T-helper 17 cell (primary cell): ENCODE data around the gene KCNK17. TPM values are rescaled to one million over a fixed set of nuclear protein-coding genes. Genes with fewer than 3 reads are reported as not detected.

ENCODE experiments used
- ATAC-seq: fragments of 150-1000 bp; cut with Tn5 transposase; 2 replicates; pipeline ENCODE4 v1.10.0; 2021; ENCODE audit warnings: mild to moderate bottlenecking, moderate library complexity
- DNase-seq, 3 donors: peaks; one replicate each; pipeline versions ENCODE4 v3.0.0 to v3.0.0-alpha.2; 2020 to 2021
- H3K9me3 ChIP-seq: one replicate; pipeline ENCODE4 v1.7.0; 2013; ENCODE audit warnings: low read length, mild to moderate bottlenecking; ENCODE audit not compliant: control insufficient read depth, poor library complexity, severe bottlenecking
- H3K27ac Mint-ChIP-seq: one replicate; pipeline ENCODE4 v1.8.0; 2022; ENCODE audit warnings: mild to moderate bottlenecking, moderate library complexity, mixed read lengths
- H3K27me3 Mint-ChIP-seq: one replicate; pipeline ENCODE4 v1.8.0; 2022; ENCODE audit warnings: mixed read lengths
- H3K36me3 Mint-ChIP-seq: one replicate; pipeline ENCODE4 v1.8.0; 2022; ENCODE audit warnings: low read depth, mixed read lengths
- H3K4me1 Mint-ChIP-seq: one replicate; pipeline ENCODE4 v1.8.0; 2022; ENCODE audit warnings: mild to moderate bottlenecking, mixed read lengths
- H3K4me3 Mint-ChIP-seq: one replicate; pipeline ENCODE4 v1.8.0; 2022; ENCODE audit warnings: mild to moderate bottlenecking, moderate library complexity, mixed read lengths
- total RNA-seq, 4 donors: library from RNA in 2 of 4; stranded (reverse) in 2 of 4; gene quantifications; one replicate each; pipeline ENCODE4 v1.2.3 and lab custom pipeline; 2022 to 2026

Gene KCNK17
- total RNA-seq, 2 donors from 2014 or later: 0.26 TPM; not detected in 1

- Mint-ChIP-seq H3K4me1 (peaks cover 2% of the 10 kb centered on the region), H3K27ac (no peak overlapping the region), H3K36me3 (no peaks in the 10 kb centered on the region), H3K27me3 (peaks cover 30% of the 10 kb centered on the region), H3K4me3 (no peak overlapping the region)
- no peak for DNase-seq
- no peak for ATAC-seq
- H3K9me3 ChIP-seq: no peaks in the 10 kb centered on the region
Measured at GRCh38 chr6:39266375-39266774, 47.8 kb downstream of the KCNK17 start.

GRCh38 chr6:39263303-39264037 lies 50.7 kb downstream of the KCNK17 start:
- Mint-ChIP-seq H3K4me3 (no peak overlapping the region), H3K27me3 (peaks cover 49% of the 10 kb centered on the region), H3K27ac (no peak overlapping the region), H3K36me3 (no peaks in the 10 kb centered on the region), H3K4me1 (no peaks in the 10 kb centered on the region)
- DNase-seq (no peak), ATAC-seq (no peak)
- H3K9me3 ChIP-seq: no peaks in the 10 kb centered on the region

GRCh38 chr6:39261751-39262150 lies 52.5 kb downstream of the KCNK17 start:
- H3K4me1 Mint-ChIP-seq: no peaks in the 10 kb centered on the region
- H3K36me3 Mint-ChIP-seq: no peaks in the 10 kb centered on the region
- no peak overlapping the region for H3K4me3 Mint-ChIP-seq
- DNase-seq (no peak), ATAC-seq (no peak)
- H3K27ac Mint-ChIP-seq: no peak overlapping the region
- no peaks in the 10 kb centered on the region for H3K9me3 ChIP-seq
- H3K27me3 Mint-ChIP-seq: peaks cover 37% of the 10 kb centered on the region

GRCh38 chr6:39260953-39261352 lies 53.3 kb downstream of the KCNK17 start:
- ATAC-seq (no peak), DNase-seq (no peak)
- H3K27me3 Mint-ChIP-seq: peaks cover 37% of the 10 kb centered on the region
- no peak overlapping the region for H3K27ac Mint-ChIP-seq
- no peak overlapping the region for H3K4me3 Mint-ChIP-seq
- H3K4me1 Mint-ChIP-seq: no peaks in the 10 kb centered on the region
- no peaks in the 10 kb centered on the region for H3K36me3 Mint-ChIP-seq
- no peaks in the 10 kb centered on the region for H3K9me3 ChIP-seq

- H3K9me3 ChIP-seq: no peaks in the 10 kb centered on the region
- ATAC-seq: no peak
- peaks cover 37% of the 10 kb centered on the region for H3K27me3 Mint-ChIP-seq
- no peaks in the 10 kb centered on the region for H3K4me1 Mint-ChIP-seq
- no peaks in the 10 kb centered on the region for H3K36me3 Mint-ChIP-seq
- H3K4me3 Mint-ChIP-seq: no peak overlapping the region
- H3K27ac Mint-ChIP-seq: no peak overlapping the region
- DNase-seq: no peak
Measured at GRCh38 chr6:39260456-39260855, 53.8 kb downstream of the KCNK17 start.

- Mint-ChIP-seq H3K27ac (no peak overlapping the region), H3K4me1 (no peaks in the 10 kb centered on the region), H3K36me3 (no peaks in the 10 kb centered on the region), H3K27me3 (peaks cover 24% of the 10 kb centered on the region), H3K4me3 (no peak overlapping the region)
- no peak for ATAC-seq
- no peaks in the 10 kb centered on the region for H3K9me3 ChIP-seq
- DNase-seq: no peak
Measured at GRCh38 chr6:39256294-39256940, 57.8 kb downstream of the KCNK17 start.

- no peaks in the 10 kb centered on the region for H3K9me3 ChIP-seq
- no peak for ATAC-seq
- no peak overlapping the region for H3K4me3 Mint-ChIP-seq
- no peak overlapping the region for H3K27ac Mint-ChIP-seq
- H3K27me3 Mint-ChIP-seq: peaks cover 16% of the 10 kb centered on the region
- H3K4me1 Mint-ChIP-seq: no peaks in the 10 kb centered on the region
- no peak for DNase-seq
- no peaks in the 10 kb centered on the region for H3K36me3 Mint-ChIP-seq
Measured at GRCh38 chr6:39254999-39255535, 59.2 kb downstream of the KCNK17 start.

- no peak for DNase-seq
- H3K9me3 ChIP-seq: no peaks in the 10 kb centered on the region
- H3K4me1 Mint-ChIP-seq: peaks cover 5% of the 10 kb centered on the region
- ATAC-seq: no peak
- no peaks in the 10 kb centered on the region for H3K36me3 Mint-ChIP-seq
- H3K27me3 Mint-ChIP-seq: peaks cover 5% of the 10 kb centered on the region
- H3K27ac Mint-ChIP-seq: no peak overlapping the region
- H3K4me3 Mint-ChIP-seq: no peak overlapping the region
Measured at GRCh38 chr6:39251406-39251805, 62.8 kb downstream of the KCNK17 start.

GRCh38 chr6:39250507-39250906 lies 63.7 kb downstream of the KCNK17 start:
- Mint-ChIP-seq H3K4me1 (peaks cover 5% of the 10 kb centered on the region), H3K27me3 (peaks cover 5% of the 10 kb centered on the region), H3K4me3 (no peak overlapping the region), H3K36me3 (no peaks in the 10 kb centered on the region), H3K27ac (no peak overlapping the region)
- no peak for ATAC-seq
- no peak for DNase-seq
- H3K9me3 ChIP-seq: no peaks in the 10 kb centered on the region

- H3K36me3 Mint-ChIP-seq: no peaks in the 10 kb centered on the region
- H3K27ac Mint-ChIP-seq: no peak overlapping the region
- no peak for DNase-seq
- peaks cover 5% of the 10 kb centered on the region for H3K27me3 Mint-ChIP-seq
- no peak overlapping the region for H3K4me3 Mint-ChIP-seq
- no peak for ATAC-seq
- peaks cover 5% of the 10 kb centered on the region for H3K4me1 Mint-ChIP-seq
- no peaks in the 10 kb centered on the region for H3K9me3 ChIP-seq
Measured at GRCh38 chr6:39249278-39249677, 64.9 kb downstream of the KCNK17 start.

Other genes starting within 250 kb of the KCNK17 start
- gene SAYSD1, start 199.2 kb downstream of the KCNK17 start, total RNA-seq: 10 to 100 TPM; 12.1 to 16.0 TPM
- gene KCNK5, start 84.9 kb downstream of the KCNK17 start, total RNA-seq: under 1 TPM; 0.78 to 0.87 TPM
- not detected for gene KCNK16, start 8.3 kb upstream of the KCNK17 start, total RNA-seq